ENCODE measurements around the gene SMARCD3.

GRCh38 chr7:151207804-151208203, 40.7 kb downstream of the SMARCD3 start:
- TF ChIP-seq CTCF (conservative IDR thresholded peaks at IDR 0.05 in 1 of 2, IDR thresholded peaks at IDR 0.05 in 1 of 2; ENCODE audit: low read depth in 1 of 2, low read length in 2 of 2) (no peak), EZH2 (IDR thresholded peaks at IDR 0.05; ENCODE audit: low read length, missing control alignments) (no peak)
